Heart left ventricle (tissue), 13 donors: ENCODE data around the gene FBF1.
"Not testable (repeated sequence)": the region's sequence is repeated elsewhere in the genome, so short reads cannot be mapped to it uniquely, and the experiment has no call there.

ENCODE experiments used
- CTCF ChIP-seq, 12 donors: fragments of 200-600 bp; sonication (generic) in 4 of 12; IDR thresholded peaks; one replicate each; pipeline versions ENCODE4 v1.5.0 to v1.8.0; 2018 to 2022; ENCODE audit warnings: antibody characterized with exemption in 12 of 12, mild to moderate bottlenecking in 5 of 12
- POLR2A ChIP-seq, 2 donors: fragments of 450-650 bp; IDR thresholded peaks; one replicate each; pipeline ENCODE4 v1.6.1; 2017; ENCODE audit warnings: antibody characterized with exemption in 2 of 2, mild to moderate bottlenecking in 2 of 2, moderate library complexity in 2 of 2
- donor health status: ischemic (EF 13 %, LVEDD 7.1; RV severe dilation, severe dysfunction).
- donor health status: DM: no; HTN: yes; CAD: no.
- donor health status: DM: no; HTN: no; CAD: no.
- donor health status: ischemic (EF 25% LVEDD 6.9; RV normal size, moderate dysfunction).
- donor health status: ischemic (EF 25% LVEDD 5.7; RV mildly dilated, moderate dysfunction).
- donor health status: ischemic (EF 35%, LVEDD 5.7; RV mildly dilated, moderate dysfunction).
- donor health status: nonischemic (EF 11% LVEDD 7.7; RV severe dilation, severe dysfunction).
- donor health status: DM: yes; HTN: yes; CAD: no.
- donor health status: PGD.
- donor health status: ischemic (EF 29% LVEDD 5.4; RV normal size, mild dysfunction).
- donor health status: nonischemic (EF 23%, LVEDD 6.1; RV moderate dilation, normal function).

GRCh38 chr17:75864887-75865286, 76.0 kb downstream of the FBF1 start:
- TF ChIP-seq POLR2A, CTCF (IDR thresholded peaks at IDR 0.05): not testable (repeated sequence)
